Naive thymus-derived CD4-positive, alpha-beta T cell (primary cell): ENCODE measurements around the gene KCNQ2. TPM values are rescaled to one million over a fixed set of nuclear protein-coding genes. Genes with fewer than 3 reads are reported as not detected.

Source experiments
- ATAC-seq: fragments of 150-1000 bp; cut with Tn5 transposase; 2 replicates; pipeline ENCODE4 v1.10.0; 2021; ENCODE audit warnings: mild to moderate bottlenecking, moderate library complexity
- CTCF ChIA-PET: fragments of 350-600 bp; sonication (Branson Sonifier 250); formaldehyde crosslinking; loops from one replicate; lab custom pipeline; 2021; ENCODE audit warnings: antibody characterized with exemption; lab: Charles Lee
- POLR2A ChIA-PET: fragments of 350-600 bp; sonication (Branson Sonifier 250); formaldehyde crosslinking; loops from one replicate; lab custom pipeline; 2021; ENCODE audit warnings: antibody characterized with exemption, inconsistent platforms; lab: Charles Lee
- DNase-seq, 9 donors: peaks; one replicate each; pipeline versions ENCODE4 v3.0.0 to v3.0.0-alpha.2; 2020 to 2022; ENCODE audit warnings: mixed read lengths in 1 of 9
- H3K27ac ChIP-seq: one replicate; pipeline ENCODE4 v1.7.0; 2013; ENCODE audit warnings: mild to moderate bottlenecking, low read depth, low read length, moderate library complexity
- H3K27me3 ChIP-seq, 2 donors: one replicate each; pipeline ENCODE4 v1.7.0; 2013; ENCODE audit warnings: low read length in 2 of 2, mild to moderate bottlenecking in 2 of 2, moderate library complexity in 2 of 2; ENCODE audit not compliant: control insufficient read depth in 2 of 2, insufficient read depth in 2 of 2
- H3K36me3 ChIP-seq, 3 experiments: 1 replicate in 2 of 3; 2 replicates in 1 of 3; pipeline ENCODE4 v1.7.0; 2013; ENCODE audit warnings: low read length in 3 of 3, mild to moderate bottlenecking in 3 of 3, moderate library complexity in 1 of 3; ENCODE audit not compliant: insufficient read depth in 3 of 3, control insufficient read depth in 2 of 3
- H3K4me1 ChIP-seq, 2 donors: one replicate each; pipeline ENCODE4 v1.7.0; 2013; ENCODE audit warnings: low read length in 2 of 2, mild to moderate bottlenecking in 2 of 2, moderate library complexity in 1 of 2; ENCODE audit not compliant: control insufficient read depth in 2 of 2, insufficient read depth in 2 of 2
- H3K4me3 ChIP-seq: 2 replicates; pipeline ENCODE4 v1.7.0; 2013; ENCODE audit warnings: mild to moderate bottlenecking, low read length
- H3K9me3 ChIP-seq, 3 experiments: 1 replicate in 2 of 3; 2 replicates in 1 of 3; pipeline ENCODE4 v1.7.0; 2013; ENCODE audit warnings: low read length in 3 of 3; ENCODE audit not compliant: control insufficient read depth in 2 of 3
- H3K27ac Mint-ChIP-seq, 9 donors: one replicate each; pipeline ENCODE4 v1.8.0; 2020 to 2022; ENCODE audit warnings: mixed read lengths in 9 of 9, mild to moderate bottlenecking in 8 of 9, moderate library complexity in 5 of 9, inconsistent platforms in 2 of 9
- H3K27me3 Mint-ChIP-seq, 5 donors: one replicate each; pipeline ENCODE4 v1.8.0; 2021 to 2022; ENCODE audit warnings: mixed read lengths in 5 of 5, mild to moderate bottlenecking in 1 of 5
- H3K36me3 Mint-ChIP-seq, 5 donors: one replicate each; pipeline ENCODE4 v1.8.0; 2020 to 2022; ENCODE audit warnings: mixed read lengths in 5 of 5, mild to moderate bottlenecking in 3 of 5, inconsistent platforms in 1 of 5
- H3K4me1 Mint-ChIP-seq, 7 donors: one replicate each; pipeline ENCODE4 v1.8.0; 2020 to 2022; ENCODE audit warnings: mixed read lengths in 7 of 7, mild to moderate bottlenecking in 3 of 7, inconsistent platforms in 1 of 7
- H3K4me3 Mint-ChIP-seq, 10 donors: one replicate each; pipeline ENCODE4 v1.8.0; 2020 to 2022; ENCODE audit warnings: mild to moderate bottlenecking in 10 of 10, mixed read lengths in 10 of 10, moderate library complexity in 6 of 10, inconsistent platforms in 2 of 10
- H3K9me3 Mint-ChIP-seq, 11 donors: one replicate each; pipeline ENCODE4 v1.8.0; 2020 to 2022; ENCODE audit warnings: mixed read lengths in 11 of 11, mild to moderate bottlenecking in 4 of 11, inconsistent platforms in 1 of 11, moderate library complexity in 1 of 11
- intact Hi-C, 2 donors: fragments of 100-400 bp; cut with micrococcal nuclease; formaldehyde crosslinking; loops; one replicate each; pipeline ENCODE4 v1.15.1; 2023
- polyA plus RNA-seq, 2 donors: library from polyadenylated mRNA; unstranded; fragments of 300-500 nt; fragmentation: Illumina TruSeq; gene quantifications; one replicate each; pipeline ENCODE4 v1.2.3, GENCODE V29; 2021
- total RNA-seq, 6 experiments: library from RNA in 5 of 6; stranded (reverse) in 5 of 6; gene quantifications; 1 replicate in 5 of 6; 2 replicates in 1 of 6; pipeline ENCODE4 v1.2.3 and lab custom pipeline; 2021 to 2026

KCNQ2 gene
- total and polyA plus RNA-seq, 7 experiments from 2014 or later: 0.27 to 0.72 (median 0.30) TPM; not detected in 4

- Histone ChIP-seq H3K4me3 (no peak overlapping the region), H3K9me3 (no peaks in the 10 kb centered on the region), H3K4me1 (peaks cover 0 to 2% of the 10 kb centered on the region in 2 donors), H3K27ac (no peak overlapping the region), H3K27me3 (no peaks in the 10 kb centered on the region), H3K36me3 (no peaks in the 10 kb centered on the region)
- CTCF ChIA-PET: interaction anchor here (0.7 to 1.9 kb wide), 6 partner anchors 22 to 773 kb away, joined by 3 to 8 read pairs (median 3); partner anchors contain the start of gene PPDPF
- Mint-ChIP-seq H3K27me3 (peaks cover 0 to 28% (median 8%) of the 10 kb centered on the region in 5 donors), H3K9me3 (peaks cover 0 to 12% (median 0%) of the 10 kb centered on the region in 11 donors), H3K27ac (no peak overlapping the region), H3K36me3 (no peaks in the 10 kb centered on the region), H3K4me1 (peaks cover 0 to 4% (median 0%) of the 10 kb centered on the region in 7 donors), H3K4me3 (peak overlapping the region; percentile 41 to 75 (median 66))
- intact Hi-C loops: loop anchor here (1.0 to 2.0 kb wide), 4 partner anchors 24 to 369 kb away; partner anchors contain the start of genes PPDPF (in 2 of the 2), PTK6 (in 1 of the 2) and TPD52L2 (in 1 of the 2)
- DNase-seq (peak; percentile 43 to 82 (median 71)), ATAC-seq (peak; percentile 72)
- POLR2A ChIA-PET: interaction anchor here (1.1 to 1.9 kb wide), 2 partner anchors 25 to 42 kb away, joined by 4 to 22 read pairs; partner anchors contain the start of genes PPDPF and PTK6
Measured at GRCh38 chr20:63495741-63496595, 23.5 kb upstream of the KCNQ2 start.

- Mint-ChIP-seq H3K36me3 (no peaks in the 10 kb centered on the region), H3K4me3 (no peak overlapping the region), H3K27me3 (peaks cover 0 to 23% (median 8%) of the 10 kb centered on the region in 5 donors), H3K4me1 (peaks cover 0 to 4% (median 0%) of the 10 kb centered on the region in 7 donors), H3K27ac (no peak overlapping the region), H3K9me3 (peaks cover 0 to 12% (median 0%) of the 10 kb centered on the region in 11 donors)
- no peaks in the 10 kb centered on the region for H3K9me3 ChIP-seq
- H3K27me3 ChIP-seq: no peaks in the 10 kb centered on the region
- POLR2A ChIA-PET: no interaction called here
- no peak overlapping the region for H3K4me3 ChIP-seq
- peaks cover 0 to 2% of the 10 kb centered on the region in 2 donors for H3K4me1 ChIP-seq
- H3K27ac ChIP-seq: no peak overlapping the region
- no peak for DNase-seq
- ATAC-seq: no peak
- intact Hi-C loops: no loop called here
- no peaks in the 10 kb centered on the region for H3K36me3 ChIP-seq
- CTCF ChIA-PET: interaction anchor here (1.0 to 1.9 kb wide), 2 partner anchors 24 to 26 kb away, joined by 3 to 8 read pairs; partner anchors contain the start of gene PPDPF
Measured at GRCh38 chr20:63495167-63495720, 22.8 kb upstream of the KCNQ2 start.

GRCh38 chr20:63494420-63495166 is 22.1 kb upstream of the KCNQ2 start:
- ATAC-seq (no peak), DNase-seq (no peak)
- intact Hi-C loops: no loop called here
- Mint-ChIP-seq H3K4me1 (peaks cover 0 to 4% (median 0%) of the 10 kb centered on the region in 7 donors), H3K27ac (no peak overlapping the region), H3K9me3 (peaks cover 0 to 12% (median 0%) of the 10 kb centered on the region in 11 donors), H3K36me3 (no peaks in the 10 kb centered on the region), H3K27me3 (peaks cover 0 to 23% (median 12%) of the 10 kb centered on the region in 5 donors), H3K4me3 (no peak overlapping the region)
- POLR2A ChIA-PET: no interaction called here
- H3K27ac ChIP-seq: no peak overlapping the region
- H3K9me3 ChIP-seq: no peaks in the 10 kb centered on the region
- no peak overlapping the region for H3K4me3 ChIP-seq
- CTCF ChIA-PET: no interaction called here
- H3K36me3 ChIP-seq: no peaks in the 10 kb centered on the region
- H3K4me1 ChIP-seq: peaks cover 0 to 2% of the 10 kb centered on the region in 2 donors
- no peaks in the 10 kb centered on the region for H3K27me3 ChIP-seq

- ATAC-seq: no peak
- no peaks in the 10 kb centered on the region for H3K36me3 Mint-ChIP-seq
- H3K4me1 Mint-ChIP-seq: peaks cover 0 to 4% (median 0%) of the 10 kb centered on the region in 7 donors
- no peaks in the 10 kb centered on the region for H3K9me3 ChIP-seq
- H3K36me3 ChIP-seq: no peaks in the 10 kb centered on the region
- H3K27me3 Mint-ChIP-seq: peaks cover 0 to 27% (median 17%) of the 10 kb centered on the region in 5 donors
- DNase-seq: no peak
- ChIA-PET POLR2A (no interaction called here), CTCF (interaction anchor here (1.0 kb wide), 1 partner anchor 9 kb away, joined by 6 read pairs; no protein-coding TSS in a partner anchor)
- H3K27me3 ChIP-seq: no peaks in the 10 kb centered on the region
- intact Hi-C loops: no loop called here
- H3K27ac ChIP-seq: no peak overlapping the region
- no peak overlapping the region for H3K4me3 Mint-ChIP-seq
- H3K4me3 ChIP-seq: no peak overlapping the region
- H3K9me3 Mint-ChIP-seq: peaks cover 0 to 12% (median 0%) of the 10 kb centered on the region in 11 donors
- no peak overlapping the region for H3K27ac Mint-ChIP-seq
- H3K4me1 ChIP-seq: peaks cover 0 to 2% of the 10 kb centered on the region in 2 donors
Measured at GRCh38 chr20:63494084-63494419, 21.6 kb upstream of the KCNQ2 start.

GRCh38 chr20:63493563-63494020 is 21.1 kb upstream of the KCNQ2 start:
- POLR2A ChIA-PET: no interaction called here
- H3K27me3 Mint-ChIP-seq: peaks cover 0 to 27% (median 17%) of the 10 kb centered on the region in 5 donors
- no peaks in the 10 kb centered on the region for H3K9me3 ChIP-seq
- H3K4me1 ChIP-seq: peaks cover 0 to 2% of the 10 kb centered on the region in 2 donors
- no peaks in the 10 kb centered on the region for H3K36me3 Mint-ChIP-seq
- no peak for ATAC-seq
- H3K36me3 ChIP-seq: no peaks in the 10 kb centered on the region
- H3K27me3 ChIP-seq: no peaks in the 10 kb centered on the region
- peaks cover 0 to 4% (median 0%) of the 10 kb centered on the region in 7 donors for H3K4me1 Mint-ChIP-seq
- CTCF ChIA-PET: interaction anchor here (1.0 kb wide), 1 partner anchor 10 kb away, joined by 6 read pairs; no protein-coding TSS in a partner anchor
- H3K27ac ChIP-seq: no peak overlapping the region
- no peak overlapping the region for H3K4me3 Mint-ChIP-seq
- DNase-seq: no peak
- no peak overlapping the region for H3K4me3 ChIP-seq
- peaks cover 0 to 12% (median 0%) of the 10 kb centered on the region in 11 donors for H3K9me3 Mint-ChIP-seq
- no peak overlapping the region for H3K27ac Mint-ChIP-seq
- intact Hi-C loops: no loop called here

GRCh38 chr20:63492982-63493381 is 20.5 kb upstream of the KCNQ2 start:
- CTCF ChIA-PET: no interaction called here
- intact Hi-C loops: no loop called here
- ATAC-seq: no peak
- H3K4me3 Mint-ChIP-seq: no peak overlapping the region
- H3K27me3 Mint-ChIP-seq: peaks cover 0 to 27% (median 17%) of the 10 kb centered on the region in 5 donors
- H3K4me1 ChIP-seq: peaks cover 0 to 2% of the 10 kb centered on the region in 2 donors
- H3K9me3 Mint-ChIP-seq: peaks cover 0 to 12% (median 0%) of the 10 kb centered on the region in 11 donors
- peaks cover 0 to 4% (median 0%) of the 10 kb centered on the region in 7 donors for H3K4me1 Mint-ChIP-seq
- H3K9me3 ChIP-seq: no peaks in the 10 kb centered on the region
- POLR2A ChIA-PET: no interaction called here
- no peak overlapping the region for H3K27ac ChIP-seq
- peak overlapping the region in 1 of 9 donors; percentile 24 for H3K27ac Mint-ChIP-seq
- no peaks in the 10 kb centered on the region for H3K36me3 Mint-ChIP-seq
- no peaks in the 10 kb centered on the region for H3K27me3 ChIP-seq
- no peak overlapping the region for H3K4me3 ChIP-seq
- H3K36me3 ChIP-seq: no peaks in the 10 kb centered on the region
- DNase-seq: no peak
